CD4-positive, alpha-beta T cell treated with Interleukin-6 at 100 ng/mL for 8 hours (primary cell): Measurements from ENCODE around the gene FAXDC2.

Experiments used
- DNase-seq: peaks from one replicate; pipeline ENCODE4 v3.0.0-alpha.2; 2020; ENCODE audit warnings: mixed read lengths, low spot score

Gene FAXDC2

GRCh38 chr5:154850255-154851062 is at the start of gene FAXDC2:
Gene FAXDC2, minus strand, starts transcription at chr5:154850603. Its CDS starts 12,425 bp downstream, at chr5:154838178.
- DNase-seq, result no peak

- no peak for DNase-seq
These were observed 49.7 kb upstream of the FAXDC2 start for GRCh38 chr5:154900066-154900465.

GRCh38 chr5:154899151-154899816 is 48.9 kb upstream of the FAXDC2 start:
- DNase-seq, result no peak

- no peak for DNase-seq
These were observed 47.8 kb upstream of the FAXDC2 start for GRCh38 chr5:154898210-154898609.

GRCh38 chr5:154896562-154897165 is 46.3 kb upstream of the FAXDC2 start:
- no peak for DNase-seq

GRCh38 chr5:154895606-154896561 is 45.5 kb upstream of the FAXDC2 start:
- no peak for DNase-seq

- no peak for DNase-seq
These were observed 43.0 kb upstream of the FAXDC2 start for GRCh38 chr5:154893381-154893780.

- DNase-seq, result no peak
These were observed 42.0 kb upstream of the FAXDC2 start for GRCh38 chr5:154892369-154892771.

- no peak for DNase-seq
These were observed 35.0 kb upstream of the FAXDC2 start for GRCh38 chr5:154885439-154885838.

- DNase-seq, result no peak
These were observed 34.0 kb upstream of the FAXDC2 start for GRCh38 chr5:154884424-154884823.

- no peak for DNase-seq
These were observed 31.6 kb upstream of the FAXDC2 start for GRCh38 chr5:154881986-154882385.

GRCh38 chr5:154878642-154879335 is 28.4 kb upstream of the FAXDC2 start:
- DNase-seq, result no peak

GRCh38 chr5:154873791-154874331 is 23.5 kb upstream of the FAXDC2 start:
- no peak for DNase-seq

- DNase-seq, result no peak
These were observed 21.3 kb upstream of the FAXDC2 start for GRCh38 chr5:154871734-154872133.

GRCh38 chr5:154868702-154869101 is 18.3 kb upstream of the FAXDC2 start:
- DNase-seq, result no peak

GRCh38 chr5:154866841-154867240 is 16.4 kb upstream of the FAXDC2 start:
- DNase-seq, result no peak

- no peak for DNase-seq
These were observed 15.2 kb upstream of the FAXDC2 start for GRCh38 chr5:154865466-154866184.

- no peak for DNase-seq
These were observed 13.1 kb upstream of the FAXDC2 start for GRCh38 chr5:154863291-154864080.

GRCh38 chr5:154862766-154863165 is 12.4 kb upstream of the FAXDC2 start:
- DNase-seq, result no peak
